Body of pancreas (tissue), 4 donors: ENCODE results near the gene GALT. TPM values are rescaled to one million over a fixed set of nuclear protein-coding genes. Genes with fewer than 3 reads are reported as not detected.
A peak's percentile ranks its signal among the peaks of the same experiment; 100 is the strongest.

ENCODE experiments used
- ATAC-seq: fragments of 150-250 bp; one replicate; pipeline ENCODE4 v1.9.1; 2016
- DNase-seq, 4 donors: peaks; one replicate each; pipeline ENCODE4 v3.0.0-alpha.2; 2019
- H3K27ac ChIP-seq, 4 donors: fragments of 200-600 bp; sonication (generic); 1 replicate in 3 of 4; 2 replicates in 1 of 4; pipeline versions ENCODE4 v1.5.1 to v1.6.1; 2016 to 2019; ENCODE audit warnings: mild to moderate bottlenecking in 1 of 4, mixed read lengths in 1 of 4, moderate library complexity in 1 of 4
- H3K27me3 ChIP-seq, 2 donors: fragments of 200-600 bp; sonication (generic); one replicate each; pipeline ENCODE4 v1.6.0; 2016; ENCODE audit warnings: mild to moderate bottlenecking in 1 of 2
- H3K36me3 ChIP-seq, 2 donors: fragments of 200-600 bp; sonication (generic); replicated peaks in 1 of 2; 2 replicates each; pipeline ENCODE4 v1.5.1; 2016; ENCODE audit warnings: low read depth in 2 of 2; ENCODE audit not compliant: insufficient read depth in 1 of 2
- H3K4me1 ChIP-seq: fragments of 200-600 bp; sonication (generic); one replicate; pipeline ENCODE4 v1.6.0; 2016
- H3K4me3 ChIP-seq, 2 donors: fragments of 200-600 bp; sonication (generic); 1 replicate in 1 of 2; 2 replicates in 1 of 2; pipeline ENCODE4 v1.5.1; 2016 to 2019
- H3K9me3 ChIP-seq, 3 donors: fragments of 200-600 bp; sonication (generic); 1 replicate in 2 of 3; 2 replicates in 1 of 3; pipeline ENCODE4 v1.5.1; 2016
- CTCF ChIP-seq, 7 experiments: fragments of 450-650 bp in 4 of 7; fragments of 200-600 bp in 3 of 7; sonication (generic) in 3 of 7; IDR thresholded peaks; one replicate each; pipeline ENCODE4 v1.5.1; 2016 to 2019; ENCODE audit warnings: antibody characterized with exemption in 7 of 7
- POLR2A ChIP-seq, 3 donors: fragments of 450-650 bp; IDR thresholded peaks; one replicate each; pipeline ENCODE4 v1.6.1; 2016; ENCODE audit warnings: antibody characterized with exemption in 3 of 3, mild to moderate bottlenecking in 2 of 3
- WGBS, 2 donors: methylation state at CpG; one replicate each; pipeline ENCODE4 v1.1.5; 2017; 5-methylcytosine and 5-hydroxymethylcytosine counted together
- intact Hi-C: fragments of 100-400 bp; cut with DNase I; formaldehyde crosslinking; loops from one replicate; pipeline ENCODE4 v1.15.1; 2023
- total RNA-seq, 2 donors: library from RNA; depleted of rRNA; stranded (reverse); fragments of >200 nt; gene quantifications; one replicate each; pipeline ENCODE4 v1.1.0, GENCODE V29; 2016

The GALT gene
- total RNA-seq, 2 donors from 2014 or later, result 31.6 to 33.2 TPM

DNA sequence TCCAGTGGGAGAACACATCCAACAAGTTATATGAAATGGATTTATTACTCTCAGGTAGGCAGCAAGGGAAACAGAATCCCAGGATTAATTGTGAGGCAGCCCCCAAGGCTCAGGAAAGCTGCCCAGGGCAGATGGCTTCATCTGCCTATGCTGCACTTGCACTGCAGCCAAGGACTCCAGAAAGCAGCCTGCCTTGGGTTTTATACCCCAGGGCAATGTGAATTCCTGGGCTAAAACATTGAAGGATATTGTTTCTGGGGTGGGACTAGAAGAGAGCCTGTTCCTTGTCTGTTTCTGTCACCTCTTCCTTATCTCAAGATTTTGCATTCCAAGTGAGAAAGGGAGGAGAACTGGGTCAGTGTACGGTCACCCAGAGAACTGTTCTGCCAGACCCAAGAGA lies 24.8 kb downstream of the GALT start:
- H3K36me3 ChIP-seq, result no peaks in the 10 kb centered on the region
- peaks cover 5% of the 10 kb centered on the region for H3K4me1 ChIP-seq
- no peak for ATAC-seq
- 85 to 89% methylated on average over 1 of the region's 1 CpG for WGBS, 2 donors
- TF ChIP-seq POLR2A (IDR thresholded peaks at IDR 0.05), result no peak
- no peak for TF ChIP-seq CTCF (IDR thresholded peaks at IDR 0.05)
- intact Hi-C loops, result no loop called here
- H3K4me3 ChIP-seq, result no peak overlapping the region
- H3K27me3 ChIP-seq, result no peaks in the 10 kb centered on the region
- no peaks in the 10 kb centered on the region for H3K9me3 ChIP-seq
- DNase-seq, result no peak
- H3K27ac ChIP-seq, result no peak overlapping the region

- intact Hi-C loops, result no loop called here
- Histone ChIP-seq H3K4me3 (no peak overlapping the region), H3K27ac (no peak overlapping the region), H3K4me1 (no peaks in the 10 kb centered on the region), H3K36me3 (no peaks in the 10 kb centered on the region), H3K27me3 (no peaks in the 10 kb centered on the region), H3K9me3 (no peaks in the 10 kb centered on the region)
- ATAC-seq (no peak), DNase-seq (no peak)
- WGBS, 2 donors, result 46 to 47% methylated on average over 3 of the region's 3 CpGs
- TF ChIP-seq POLR2A (IDR thresholded peaks at IDR 0.05) (no peak), CTCF (IDR thresholded peaks at IDR 0.05) (no peak)
Measured at GRCh38 chr9:34674440-34674839, 28.0 kb downstream of the GALT start.

- Histone ChIP-seq H3K9me3 (no peaks in the 10 kb centered on the region), H3K27ac (no peak overlapping the region), H3K27me3 (no peaks in the 10 kb centered on the region), H3K36me3 (no peaks in the 10 kb centered on the region), H3K4me3 (no peak overlapping the region), H3K4me1 (no peaks in the 10 kb centered on the region)
- 48 to 50% methylated on average over 9 to 10 of the region's 10 CpGs for WGBS, 2 donors
- no peak for TF ChIP-seq POLR2A (IDR thresholded peaks at IDR 0.05)
- TF ChIP-seq CTCF (IDR thresholded peaks at IDR 0.05), result peak in 6 of 7 experiments; percentile 15 to 76 (median 51)
- DNase-seq, result peak; percentile 56 to 78 (median 64)
- no peak for ATAC-seq
- intact Hi-C loops, result no loop called here
Measured at GRCh38 chr9:34675048-34675714, 28.7 kb downstream of the GALT start.

- no peaks in the 10 kb centered on the region for H3K9me3 ChIP-seq
- WGBS, 2 donors, result 97% methylated on average over 2 of the region's 2 CpGs
- no peaks in the 10 kb centered on the region for H3K27me3 ChIP-seq
- DNase-seq, result no peak
- no peak for TF ChIP-seq POLR2A (IDR thresholded peaks at IDR 0.05)
- TF ChIP-seq CTCF (IDR thresholded peaks at IDR 0.05), result no peak
- intact Hi-C loops, result no loop called here
- H3K27ac ChIP-seq, result no peak overlapping the region
- no peak for ATAC-seq
- no peaks in the 10 kb centered on the region for H3K4me1 ChIP-seq
- H3K4me3 ChIP-seq, result no peak overlapping the region
- no peaks in the 10 kb centered on the region for H3K36me3 ChIP-seq
Measured at GRCh38 chr9:34675869-34676268, 29.4 kb downstream of the GALT start.

DNA sequence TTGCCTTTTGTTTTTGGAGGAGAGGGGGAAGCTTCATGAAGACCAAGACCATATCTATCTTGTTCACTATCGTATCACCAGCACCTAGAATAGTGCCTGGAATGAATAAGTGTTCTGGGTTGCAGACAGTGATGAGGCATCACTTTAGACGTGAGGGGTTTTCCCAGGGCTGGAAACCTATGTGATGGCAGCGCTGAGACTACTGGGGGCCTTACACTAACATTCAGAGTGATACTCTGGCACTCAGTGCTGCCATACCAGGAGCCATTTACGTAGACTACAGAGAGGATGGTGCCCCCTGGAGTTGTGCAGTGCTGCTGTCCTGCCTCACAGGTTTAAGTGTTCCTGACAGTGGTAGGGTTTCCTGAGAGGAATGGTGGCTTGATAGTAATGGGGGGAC lies 37.7 kb downstream of the GALT start:
- intact Hi-C loops, result no loop called here
- 77 to 88% methylated on average over 3 to 4 of the region's 4 CpGs for WGBS, 2 donors
- Histone ChIP-seq H3K4me1 (no peaks in the 10 kb centered on the region), H3K4me3 (no peak overlapping the region), H3K27me3 (no peaks in the 10 kb centered on the region), H3K27ac (no peak overlapping the region), H3K9me3 (no peaks in the 10 kb centered on the region), H3K36me3 (no peaks in the 10 kb centered on the region)
- ATAC-seq (no peak), DNase-seq (no peak)
- TF ChIP-seq POLR2A (IDR thresholded peaks at IDR 0.05) (no peak), CTCF (IDR thresholded peaks at IDR 0.05) (no peak)
